ENCODE measurements around the gene CMSS1.

The CMSS1 gene

GRCh38 chr3:99874237-99875002 lies 56.8 kb downstream of the CMSS1 start:
- TF ChIP-seq CSDC2 (CRISPR knock-in tag; IDR thresholded peaks at IDR 0.05): no peak
- TF ChIP-seq ZC3H10 (CRISPR knock-in tag; IDR thresholded peaks at IDR 0.05): no peak
- no peak for TF ChIP-seq PATZ1 (CRISPR knock-in tag; IDR thresholded peaks at IDR 0.05; ENCODE audit: borderline replicate concordance)
- no peak for TF ChIP-seq OSR1 (CRISPR knock-in tag; IDR thresholded peaks at IDR 0.05)
- no peak for TF ChIP-seq RARB (CRISPR knock-in tag; IDR thresholded peaks at IDR 0.05)
- no peak for TF ChIP-seq ZFP3 (CRISPR knock-in tag; IDR thresholded peaks at IDR 0.05)
- no peak for TF ChIP-seq BACH2 (CRISPR knock-in tag; IDR thresholded peaks at IDR 0.05; ENCODE audit: borderline replicate concordance)
- no peak for TF ChIP-seq CREB5 (CRISPR knock-in tag; IDR thresholded peaks at IDR 0.05; ENCODE audit: low read depth)
- no peak for TF ChIP-seq PPARA (CRISPR knock-in tag; IDR thresholded peaks at IDR 0.05; ENCODE audit: borderline replicate concordance)
- TF ChIP-seq TCF4 (CRISPR knock-in tag; IDR thresholded peaks at IDR 0.05; ENCODE audit: borderline replicate concordance): no peak
- no peak for TF ChIP-seq ZNF70 (CRISPR knock-in tag; IDR thresholded peaks at IDR 0.05)
- no peak for TF ChIP-seq TSHZ2 (CRISPR knock-in tag; IDR thresholded peaks at IDR 0.05)
- no peak for ATAC-seq

- ATAC-seq: peak; percentile 47
- TF ChIP-seq OSR1 (CRISPR knock-in tag; IDR thresholded peaks at IDR 0.05): no peak
- no peak for TF ChIP-seq ZFP30 (CRISPR knock-in tag; IDR thresholded peaks at IDR 0.05)
- TF ChIP-seq ARNTL (CRISPR knock-in tag; IDR thresholded peaks at IDR 0.05; ENCODE audit: borderline replicate concordance, low read depth): no peak
Measured at GRCh38 chr3:99875581-99875928, 57.9 kb downstream of the CMSS1 start.

- TF ChIP-seq ISL1 (CRISPR knock-in tag; IDR thresholded peaks at IDR 0.05): 0 out of 2 replicates have a peak, but pooled peaks have one; percentile 4
- TF ChIP-seq CREB5 (CRISPR knock-in tag; IDR thresholded peaks at IDR 0.05; ENCODE audit: low read depth): 0 out of 2 replicates have a peak, but pooled peaks have one; percentile 39
- no peak for TF ChIP-seq ZFP30 (CRISPR knock-in tag; IDR thresholded peaks at IDR 0.05)
- ATAC-seq: peak; percentile 88
Measured at GRCh38 chr3:99875929-99876841, 58.5 kb downstream of the CMSS1 start.

GRCh38 chr3:99877031-99877579 lies 59.4 kb downstream of the CMSS1 start:
- ATAC-seq: no peak
- TF ChIP-seq TSHZ2 (CRISPR knock-in tag; IDR thresholded peaks at IDR 0.05) (no peak), ZC3H10 (CRISPR knock-in tag; IDR thresholded peaks at IDR 0.05) (no peak), CSDC2 (CRISPR knock-in tag; IDR thresholded peaks at IDR 0.05) (no peak), CSRNP3 (CRISPR knock-in tag; IDR thresholded peaks at IDR 0.05) (no peak), ZNF70 (CRISPR knock-in tag; IDR thresholded peaks at IDR 0.05) (no peak), ISL1 (CRISPR knock-in tag; IDR thresholded peaks at IDR 0.05) (0 out of 2 replicates have a peak, but pooled peaks have one; percentile 6), ZNF565 (CRISPR knock-in tag; conservative IDR thresholded peaks at IDR 0.05; ENCODE audit: low read depth) (no peak), OSR1 (CRISPR knock-in tag; IDR thresholded peaks at IDR 0.05) (no peak), ZFP3 (CRISPR knock-in tag; IDR thresholded peaks at IDR 0.05) (no peak)

All from SK-N-SH treated with all-trans-retinoic acid at 6 μM for 48 hours (cell line).